ENCODE measurements around the gene DPCD.
A peak's percentile ranks its signal among the peaks of the same experiment; 100 is the strongest.

The DPCD gene

DNA sequence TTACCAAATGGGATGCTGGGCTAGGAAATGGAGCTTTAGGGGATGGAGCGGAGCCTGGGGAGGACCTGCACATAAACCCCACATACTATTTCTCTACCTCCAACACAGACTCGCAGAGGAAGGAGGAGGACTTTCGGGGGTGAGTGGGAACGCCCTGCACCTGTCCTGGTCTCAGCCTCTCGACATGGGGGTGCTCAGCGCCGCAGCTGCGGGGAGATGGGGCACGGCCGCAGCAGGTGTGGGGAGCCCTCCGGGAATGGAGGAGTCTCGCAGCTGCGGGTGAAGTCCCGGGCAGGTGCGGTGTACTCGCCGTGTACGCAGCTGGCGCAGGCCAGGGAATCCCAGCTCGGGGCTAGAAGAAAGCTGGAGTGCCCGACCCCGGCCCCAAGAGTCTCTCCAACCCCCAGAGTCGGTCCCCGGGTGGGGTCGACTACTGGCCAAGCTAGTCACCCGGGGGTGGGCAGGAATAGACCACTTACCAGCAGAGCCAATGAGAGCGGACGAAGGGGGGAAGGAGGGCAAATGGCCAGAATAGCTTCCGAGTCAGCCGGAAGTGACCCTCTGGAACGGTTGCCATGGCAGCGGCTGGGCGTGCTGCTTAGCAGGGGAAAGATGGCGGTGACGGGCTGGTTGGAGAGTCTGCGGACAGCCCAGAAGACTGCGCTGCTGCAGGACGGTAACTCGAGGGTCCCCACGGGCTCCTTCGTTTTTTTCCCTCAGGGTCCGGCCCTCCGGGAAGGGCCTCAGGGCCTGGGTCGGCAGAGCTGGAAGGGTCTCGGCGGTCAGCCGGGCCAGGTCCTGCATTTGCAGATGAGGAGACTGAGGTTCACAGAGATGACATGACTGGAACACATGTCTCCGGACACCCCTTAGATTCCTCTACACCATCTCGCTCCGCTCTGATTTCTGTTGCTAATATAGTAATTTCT, at the start of gene DPCD, which contains the start of gene POLL:
DPCD (plus strand) TSS at position 597 of the 929 bp plus-strand sequence; CDS start at position 613, 16 bp downstream.
POLL (minus strand) TSS at position 533 of the 929 bp plus-strand sequence. CDS start 897 bp downstream, outside the sequence.
- DNase-seq (ENCODE audit: low read depth, low spot score), result peak; percentile 87

DNA sequence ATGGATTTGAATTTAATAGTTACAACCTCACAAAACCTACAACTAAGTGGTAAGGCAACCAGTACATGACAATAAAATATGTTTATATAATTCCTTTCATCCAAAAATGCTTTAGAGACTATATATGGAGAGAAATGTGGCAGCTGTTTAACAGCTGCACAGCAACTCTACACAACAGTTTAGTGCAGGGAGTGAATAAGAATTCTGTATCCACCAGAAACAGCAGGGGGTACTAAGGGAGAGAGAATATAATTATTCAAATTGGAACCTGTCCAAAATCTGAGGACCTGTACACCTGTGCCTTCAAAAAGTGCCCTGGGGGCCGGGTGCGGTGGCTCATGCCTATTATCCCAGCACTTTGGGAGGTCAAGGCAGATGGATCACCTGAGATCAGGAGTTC, 49.7 kb upstream of the DPCD start:
- DNase-seq (ENCODE audit: low read depth, low spot score), result no peak

DNA sequence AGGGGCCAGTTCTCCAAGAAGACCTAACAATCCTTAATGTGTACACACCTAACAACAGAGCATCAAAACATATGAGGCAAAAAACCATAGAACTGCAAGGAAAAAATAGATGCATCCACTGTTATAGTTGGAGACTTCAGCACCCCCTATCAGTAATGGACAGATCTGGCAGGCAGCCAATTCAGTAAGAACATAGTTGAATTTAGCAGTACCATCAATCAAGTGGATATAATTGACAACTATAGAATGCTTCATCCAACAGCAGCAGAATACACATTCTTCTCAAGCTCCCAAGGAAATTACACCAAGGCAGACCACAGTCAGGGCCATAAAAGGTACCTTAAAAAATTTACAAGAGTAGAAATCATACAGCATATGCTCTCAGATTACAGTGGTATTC, 42.2 kb upstream of the DPCD start:
- no peak for DNase-seq (ENCODE audit: low read depth, low spot score)

DNA sequence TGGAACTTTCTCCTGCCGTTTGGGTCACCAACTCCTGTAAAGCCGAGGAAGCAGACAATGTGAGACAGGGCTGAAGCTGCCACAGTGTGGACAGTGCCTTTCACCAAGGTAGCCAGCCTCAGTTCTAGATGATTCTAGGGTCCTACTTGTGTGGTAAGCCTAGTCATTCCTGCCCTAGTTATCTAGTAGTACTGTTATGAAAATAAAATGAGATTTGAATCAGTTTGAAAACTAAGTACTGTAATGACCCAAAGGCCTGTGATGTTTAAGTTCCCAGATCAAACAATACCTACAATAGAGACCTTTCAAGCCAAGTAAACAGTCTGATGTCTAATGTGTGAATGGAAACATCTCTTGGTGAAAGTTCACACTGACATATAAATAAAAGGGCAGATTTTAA, 37.2 kb upstream of the DPCD start:
- DNase-seq (ENCODE audit: low read depth, low spot score), result no peak

DNA sequence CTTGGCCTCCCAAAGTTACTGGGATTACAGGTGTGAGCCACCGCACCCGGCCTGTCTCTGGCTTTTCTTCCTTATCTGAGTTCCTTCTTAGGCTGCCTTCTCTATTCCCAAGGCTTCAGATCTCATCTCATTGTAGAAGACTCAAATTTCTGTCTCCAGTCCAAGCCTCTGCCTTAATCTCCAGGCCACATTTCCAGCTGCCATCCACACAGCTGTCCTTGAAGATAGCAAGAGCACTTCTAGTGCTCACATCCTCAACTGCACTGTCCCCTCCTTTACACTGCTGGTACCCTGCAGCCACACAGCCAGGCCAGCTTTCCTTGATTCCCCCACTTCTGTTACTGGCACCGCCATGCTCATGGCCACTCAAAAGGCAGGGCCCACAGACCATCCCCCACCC, 35.7 kb upstream of the DPCD start:
- DNase-seq (ENCODE audit: low read depth, low spot score), result no peak

DNA sequence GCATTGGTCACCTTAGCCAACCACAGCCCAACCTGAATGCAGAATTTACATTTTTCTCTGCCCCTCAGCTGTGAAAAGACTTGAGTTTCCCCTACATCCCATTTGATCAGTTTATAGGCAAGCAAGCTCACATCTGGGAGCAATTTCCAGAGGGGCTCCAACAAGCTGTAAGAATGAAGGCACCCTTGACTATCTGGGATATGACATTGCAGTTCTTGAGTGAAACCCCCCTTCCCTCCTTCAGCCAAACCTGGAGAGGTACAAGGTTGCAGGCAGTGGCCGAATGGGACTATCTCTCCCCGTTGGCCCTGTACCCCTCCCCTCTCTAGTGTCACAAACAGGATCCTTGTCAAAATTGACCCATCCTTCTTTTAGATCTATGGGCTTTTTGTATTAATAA, 30.6 kb upstream of the DPCD start:
- DNase-seq (ENCODE audit: low read depth, low spot score), result no peak

DNA sequence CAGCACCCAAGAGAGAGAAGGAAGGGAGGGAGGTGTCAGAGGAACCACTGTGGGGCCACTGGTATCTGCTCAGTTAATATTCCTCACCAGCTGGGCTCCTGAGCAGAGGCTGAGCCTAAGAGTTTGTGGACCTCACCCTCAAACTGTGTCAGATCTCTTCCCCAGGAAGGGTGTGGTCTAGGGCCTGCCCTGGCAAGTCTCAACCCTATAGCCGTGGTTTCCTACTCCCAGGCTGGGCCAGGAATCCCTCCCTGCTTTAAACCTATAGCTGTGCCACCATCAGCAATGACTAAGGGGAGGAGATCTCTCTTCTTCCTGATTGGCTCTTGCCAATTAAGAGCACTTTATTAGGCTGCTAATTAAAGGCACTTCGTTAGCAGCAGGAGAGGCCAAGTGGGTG, 29.9 kb upstream of the DPCD start:
- DNase-seq (ENCODE audit: low read depth, low spot score), result no peak

DNA sequence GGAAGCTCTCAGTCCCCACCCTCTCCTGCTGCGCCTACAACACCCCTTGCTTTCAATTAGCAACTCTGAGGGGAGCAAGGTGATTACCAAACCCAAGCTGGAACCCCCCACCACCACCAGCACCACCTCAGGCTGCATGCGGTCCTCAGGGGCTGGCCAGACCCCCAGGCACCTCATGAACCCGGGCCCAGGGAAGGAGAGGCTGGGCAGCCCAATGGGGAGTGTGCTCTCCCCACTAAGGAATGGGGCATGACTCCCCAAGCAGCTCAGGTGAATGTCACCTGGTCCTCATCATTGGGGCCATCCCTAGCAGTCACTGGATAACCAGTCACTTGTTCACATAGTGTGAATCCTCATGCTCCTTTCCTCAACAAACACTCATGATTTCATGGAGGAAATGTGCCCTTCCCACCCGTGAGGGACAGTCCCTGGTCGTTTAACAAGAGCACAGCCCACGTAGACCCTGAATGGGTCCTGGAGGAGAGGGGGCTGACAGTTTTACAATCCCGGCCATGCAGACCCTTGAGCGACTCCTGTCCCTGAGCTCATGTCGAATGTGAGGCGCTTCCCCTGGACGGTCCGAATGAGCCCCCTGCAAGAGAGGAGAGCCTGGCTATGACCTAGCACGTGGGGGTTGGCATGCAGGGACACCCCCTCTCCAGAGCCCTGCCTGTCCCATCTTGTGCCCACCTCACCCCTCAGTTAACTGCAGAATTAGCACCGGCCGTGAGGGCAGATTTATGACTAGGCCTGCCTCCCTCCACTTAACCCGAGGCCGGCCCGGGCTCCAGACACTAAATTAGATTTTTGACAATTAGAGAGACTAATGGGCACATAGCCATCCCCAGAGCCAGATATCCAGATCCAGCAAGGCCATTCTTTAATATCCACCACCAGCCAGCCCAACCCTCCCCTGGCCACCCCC, 29.2 kb upstream of the DPCD start:
- DNase-seq (ENCODE audit: low read depth, low spot score), result no peak

DNA sequence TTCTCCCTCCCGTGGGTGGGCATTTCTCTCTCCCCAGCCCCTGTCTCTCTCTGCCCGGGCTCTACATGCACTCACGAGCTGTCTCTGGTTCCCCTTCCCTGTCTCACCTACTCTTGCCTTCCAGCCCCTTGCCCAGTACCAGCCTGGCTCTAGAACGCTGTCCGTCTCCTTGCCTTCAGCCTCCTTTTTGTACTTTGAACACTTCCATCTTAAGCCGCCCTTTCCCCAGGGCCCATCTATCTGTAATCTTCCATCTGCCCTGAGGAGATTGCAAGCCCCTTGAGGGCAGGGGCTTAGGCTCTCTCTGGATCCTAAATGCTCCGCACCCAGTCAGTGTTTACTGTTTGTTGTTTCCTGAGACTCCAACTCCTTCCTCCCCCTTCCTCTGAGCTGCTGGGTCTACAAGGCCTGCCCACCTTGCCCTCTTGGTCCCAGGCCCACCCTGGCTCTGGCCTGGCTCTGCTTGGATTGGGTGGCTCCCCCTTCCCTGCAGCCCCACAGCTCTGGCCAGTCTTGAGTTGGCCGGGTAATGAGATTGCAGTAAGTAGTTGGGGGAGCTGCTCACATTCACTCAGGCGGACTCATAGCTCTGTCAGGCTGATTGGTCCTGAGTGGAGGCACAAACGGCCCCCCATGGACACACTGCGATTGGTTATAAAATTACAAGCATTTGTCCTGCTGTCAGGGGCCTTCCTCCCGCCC, 28.4 kb upstream of the DPCD start:
- no peak for DNase-seq (ENCODE audit: low read depth, low spot score)

DNA sequence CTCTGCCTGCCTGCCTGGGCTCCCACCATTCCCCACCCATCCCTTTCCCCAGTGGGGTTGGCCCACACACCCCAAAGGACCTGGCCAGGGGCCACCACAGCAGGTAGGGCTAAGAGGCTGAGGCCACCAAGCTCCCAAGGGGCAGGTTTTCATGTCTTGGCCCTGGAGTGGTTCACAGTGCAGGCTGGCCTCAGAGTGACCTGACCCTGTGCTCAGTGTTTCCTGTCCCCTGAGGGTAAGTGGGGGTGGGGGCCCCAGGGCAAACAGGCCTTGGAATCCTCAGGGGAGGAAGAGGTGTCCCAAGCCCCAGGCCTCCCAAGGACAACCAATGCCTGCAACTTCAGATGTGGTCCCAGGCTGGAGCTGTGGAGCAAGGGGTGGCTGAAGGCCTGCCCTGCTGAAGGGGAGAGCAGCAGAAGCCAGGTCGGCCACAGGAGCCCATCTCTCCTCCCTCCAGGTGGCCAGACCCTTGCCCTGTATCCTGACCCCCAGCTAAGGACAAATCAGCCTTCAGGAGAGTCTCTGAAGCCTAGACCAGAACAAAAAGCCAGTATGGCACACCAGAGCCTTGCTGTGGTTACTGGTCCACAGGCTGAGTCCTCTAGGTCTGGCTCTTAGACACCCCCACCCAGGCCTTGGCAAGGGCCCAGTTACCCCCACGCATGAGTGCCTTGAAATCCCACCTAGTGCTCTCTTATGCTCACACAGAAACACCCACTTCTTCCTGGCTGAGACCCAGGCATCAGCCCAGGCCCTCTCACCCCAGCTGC, 27.6 kb upstream of the DPCD start:
- no peak for DNase-seq (ENCODE audit: low read depth, low spot score)

DNA sequence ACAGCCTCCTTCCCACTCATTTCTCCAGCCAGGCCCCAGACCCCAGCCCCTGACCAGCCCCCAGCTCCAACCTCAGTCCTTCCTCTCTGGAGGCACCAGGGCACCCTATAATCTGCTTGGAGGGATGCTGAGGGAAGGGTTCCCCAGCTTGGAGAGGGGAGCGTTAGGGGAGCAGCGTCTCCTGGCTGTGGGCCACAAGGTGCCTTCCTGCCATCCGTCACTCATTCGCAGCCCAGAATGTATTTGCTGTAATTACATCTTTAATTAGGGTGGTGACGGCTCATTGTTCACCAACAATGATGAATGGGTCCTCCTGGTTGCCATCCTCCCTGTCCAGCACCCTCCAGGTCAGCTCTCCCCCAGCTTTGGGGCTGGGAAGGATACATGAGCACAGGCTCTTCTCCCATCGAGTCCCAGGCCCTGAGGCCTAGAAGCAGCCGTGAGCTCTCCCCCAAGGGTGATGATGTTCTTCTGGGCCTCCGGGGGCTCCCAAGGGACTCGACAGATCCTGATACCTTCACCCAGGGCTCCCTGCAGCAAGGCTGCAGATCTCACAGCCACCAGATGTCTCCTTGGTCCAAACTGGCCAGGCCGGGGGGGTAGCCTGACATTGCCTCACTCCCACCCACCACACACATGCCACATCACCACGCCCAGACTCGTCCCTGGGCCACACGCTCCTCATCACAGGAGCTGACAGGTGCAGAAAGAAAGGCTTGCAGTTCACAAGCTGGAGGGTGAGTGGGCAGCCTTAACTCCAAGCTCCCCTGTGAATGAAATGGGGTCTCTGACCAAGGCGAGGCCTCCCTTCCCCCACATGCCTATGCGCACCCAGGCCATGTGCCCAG, 26.8 kb upstream of the DPCD start:
- DNase-seq (ENCODE audit: low read depth, low spot score), result no peak

DNA sequence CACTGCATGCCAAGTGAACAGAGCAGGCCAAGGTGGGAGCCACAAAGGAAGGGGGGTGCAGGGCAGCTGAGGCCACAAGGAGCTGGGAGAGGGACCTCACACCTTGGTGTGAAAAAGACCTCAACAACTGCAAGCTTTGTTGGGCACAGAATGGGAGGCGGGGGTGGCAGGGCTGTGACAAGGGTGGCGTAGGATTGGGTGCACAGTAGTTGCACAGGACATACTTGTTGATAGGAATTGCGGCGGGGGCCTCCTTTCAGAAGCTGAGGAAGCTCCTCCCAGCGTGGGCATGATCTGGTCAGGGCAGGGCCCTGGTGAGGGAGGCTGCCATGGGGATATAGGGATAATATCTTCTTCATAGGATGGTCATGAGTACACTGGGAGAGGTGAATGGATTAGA, 25.9 kb upstream of the DPCD start:
- no peak for DNase-seq (ENCODE audit: low read depth, low spot score)

DNA sequence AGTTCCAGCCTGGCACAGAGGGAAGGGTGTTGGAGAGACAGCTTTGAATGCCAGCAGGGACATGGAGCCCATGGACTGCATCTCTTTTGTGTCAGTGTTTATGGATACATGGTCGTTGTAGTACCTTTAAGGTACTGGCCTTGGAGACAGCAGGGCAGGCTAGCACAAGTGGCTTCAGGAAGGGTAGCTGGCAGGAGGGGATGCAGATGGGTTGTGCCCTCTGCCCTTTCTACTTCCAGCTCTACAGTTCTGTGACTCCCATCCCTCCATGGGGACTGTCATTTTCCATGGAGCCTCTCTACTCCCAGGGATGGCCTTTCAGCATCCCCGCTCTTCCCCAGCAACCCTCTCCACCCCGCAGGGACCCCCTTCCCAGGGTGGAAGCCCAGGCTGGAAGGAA, 25.1 kb upstream of the DPCD start:
- no peak for DNase-seq (ENCODE audit: low read depth, low spot score)

DNA sequence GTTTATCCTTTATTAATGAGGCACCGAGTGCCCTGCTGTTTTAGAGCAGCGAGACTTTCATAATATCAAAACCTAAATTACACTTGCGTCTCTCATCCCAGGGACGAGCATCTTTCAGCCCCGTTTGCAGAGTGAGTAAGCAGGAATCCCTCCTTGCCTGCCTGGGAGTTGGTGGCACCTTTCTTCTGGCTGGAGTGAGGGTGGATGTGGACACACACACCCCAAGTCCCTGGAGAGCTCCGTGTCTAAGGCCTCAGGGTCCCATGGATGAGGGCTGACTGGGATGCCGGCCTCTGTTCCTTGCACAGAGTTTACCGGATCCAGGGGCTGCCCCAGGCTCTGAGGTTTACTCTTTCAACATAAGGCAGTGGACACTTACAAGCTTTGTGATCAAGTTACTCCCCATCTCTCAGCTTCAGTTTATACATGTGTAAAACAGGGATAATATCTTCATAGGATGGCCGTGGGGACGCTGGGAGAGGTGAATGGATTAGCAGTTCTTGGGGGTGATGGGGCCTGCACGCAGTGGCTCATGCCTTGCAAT, 24.6 kb upstream of the DPCD start:
- no peak for DNase-seq (ENCODE audit: low read depth, low spot score)

DNA sequence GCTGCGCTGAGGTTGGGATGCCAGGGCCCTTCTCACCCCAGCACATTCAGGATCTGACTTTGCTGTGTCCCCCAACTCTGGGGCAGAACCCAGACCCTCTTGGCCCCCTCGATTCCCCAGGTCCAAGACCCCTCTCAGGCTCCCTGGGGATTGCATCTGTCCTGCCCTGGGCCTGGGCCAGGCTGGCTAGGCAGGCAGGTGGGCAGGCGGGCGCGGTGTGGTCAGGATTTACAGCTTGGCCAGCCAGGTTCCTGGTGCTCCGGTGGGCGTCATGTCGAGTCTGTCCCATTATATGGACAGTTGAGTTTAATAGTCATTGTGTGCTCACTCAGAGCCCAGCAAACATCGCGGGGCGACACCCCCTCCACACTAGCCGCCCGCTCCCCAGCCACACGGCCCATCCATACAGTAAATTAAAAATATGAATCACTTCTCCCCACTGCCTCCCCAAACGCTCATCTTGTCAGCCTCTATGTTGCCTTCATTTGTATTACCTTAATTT, 23.6 kb upstream of the DPCD start:
- no peak for DNase-seq (ENCODE audit: low read depth, low spot score)

DNA sequence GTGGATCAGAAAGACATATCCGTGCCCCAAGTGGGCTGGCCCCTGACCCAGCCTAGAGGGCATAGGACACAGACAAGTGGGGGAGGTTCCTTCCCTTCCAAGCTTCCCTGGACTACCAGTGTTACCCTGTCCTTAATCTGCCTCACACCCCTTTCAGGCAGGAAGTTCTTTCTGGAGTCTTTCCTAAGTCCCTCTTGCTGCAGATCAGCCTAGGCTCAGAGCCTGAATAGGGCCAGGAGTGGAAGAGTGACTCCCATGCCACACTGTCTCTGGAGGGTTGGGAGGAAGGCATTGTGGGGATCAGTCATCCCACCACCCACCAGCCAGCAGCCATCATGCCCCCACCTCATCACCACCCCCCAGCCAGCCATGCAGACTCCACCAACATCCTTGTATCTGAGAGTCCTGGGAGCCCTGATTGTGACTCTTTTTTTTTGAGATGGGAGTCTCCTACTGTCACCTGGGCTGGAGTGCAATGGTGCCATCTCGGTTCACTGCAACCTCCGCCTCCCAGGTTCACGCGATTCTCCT, 22.7 kb upstream of the DPCD start:
- DNase-seq (ENCODE audit: low read depth, low spot score), result no peak

DNA sequence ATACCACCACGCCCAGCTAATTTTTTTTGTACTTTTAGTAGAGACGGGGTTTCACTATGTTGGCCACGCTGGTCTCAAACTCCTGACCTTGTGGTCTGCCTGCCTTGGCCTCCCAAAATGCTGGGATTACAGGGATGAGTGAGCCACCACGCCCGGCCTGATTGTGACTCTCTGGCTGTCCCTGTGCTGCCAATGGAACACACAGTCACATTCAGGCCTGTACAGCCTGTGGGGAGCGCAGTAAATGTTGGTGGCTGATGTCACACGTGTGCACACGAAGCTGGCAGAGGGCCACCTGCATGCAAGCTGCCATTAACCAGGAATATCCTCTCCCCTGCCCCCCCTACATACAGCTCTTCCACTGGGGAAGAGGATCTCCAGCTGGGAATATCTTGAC, 22.2 kb upstream of the DPCD start:
- DNase-seq (ENCODE audit: low read depth, low spot score), result no peak

DNA sequence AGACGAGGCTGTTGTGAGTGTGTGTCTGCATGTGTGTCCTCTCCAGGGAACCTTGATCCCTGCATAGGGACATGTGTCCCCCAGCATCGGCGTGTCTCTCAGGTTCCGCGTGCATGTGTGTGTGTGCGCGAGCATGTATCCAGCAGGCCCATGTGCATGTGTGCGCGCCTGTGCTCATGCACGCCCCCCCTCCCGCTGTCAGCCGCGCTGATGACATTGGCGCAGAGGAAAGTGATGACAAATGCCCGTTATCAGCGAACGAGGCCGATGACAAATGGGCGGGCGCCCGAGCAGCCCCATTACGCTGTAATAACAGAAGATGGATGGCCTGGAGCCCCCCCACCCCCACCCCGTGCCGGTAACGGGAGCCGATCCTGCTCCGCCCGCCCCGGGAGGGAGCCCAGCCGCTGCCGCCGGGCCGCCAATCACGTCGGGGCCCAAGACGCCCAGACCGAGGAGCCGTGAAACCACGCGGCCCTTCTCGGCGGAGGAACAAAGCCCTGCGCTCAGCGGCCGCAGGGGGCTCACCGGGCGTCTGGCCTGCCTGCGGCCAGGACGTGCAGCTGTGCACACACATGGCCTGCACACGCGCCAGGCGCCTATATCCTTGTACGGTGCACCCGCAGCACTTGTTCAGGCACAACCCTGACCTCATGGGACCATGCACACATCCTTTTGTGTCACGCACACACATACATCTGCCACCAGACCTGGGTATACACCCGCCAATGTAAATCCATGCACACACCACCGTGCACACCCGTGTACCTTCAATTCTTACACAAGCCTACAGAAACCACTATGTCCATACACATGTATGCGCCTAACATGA, 21.6 kb upstream of the DPCD start:
- no peak for DNase-seq (ENCODE audit: low read depth, low spot score)

Measured in iPS DF 19.7 (cell line).